ENCODE results near the gene SUSD4.
"Not testable (repeated sequence)": the region's sequence is repeated elsewhere in the genome, so short reads cannot be mapped to it uniquely, and the experiment has no call there.

SUSD4 gene

GRCh38 chr1:223363856-223364684, at the start of gene SUSD4:
TSS of gene SUSD4 (minus strand) at chr1:223364176. CDS start at chr1:223363425, 751 bp downstream.
- DNase-seq, result peak; percentile 57

GRCh38 chr1:223413216-223413615, 49.2 kb upstream of the SUSD4 start:
- DNase-seq, result no peak

GRCh38 chr1:223411710-223412109, 47.7 kb upstream of the SUSD4 start:
- no peak for DNase-seq

GRCh38 chr1:223411309-223411708, 47.3 kb upstream of the SUSD4 start:
- DNase-seq, result no peak

- no peak for DNase-seq
These were observed 46.1 kb upstream of the SUSD4 start for GRCh38 chr1:223410036-223410435.

GRCh38 chr1:223405507-223405906, 41.5 kb upstream of the SUSD4 start:
- DNase-seq, result no peak

GRCh38 chr1:223403184-223403815, 39.3 kb upstream of the SUSD4 start:
- DNase-seq, result no peak

- no peak for DNase-seq
These were observed 38.8 kb upstream of the SUSD4 start for GRCh38 chr1:223402790-223403142.

- DNase-seq, result no peak
These were observed 38.2 kb upstream of the SUSD4 start for GRCh38 chr1:223401873-223402789.

- DNase-seq, result not testable (repeated sequence)
These were observed 35.4 kb upstream of the SUSD4 start for GRCh38 chr1:223399393-223399792.

- DNase-seq, result no peak
These were observed 30.7 kb upstream of the SUSD4 start for GRCh38 chr1:223394706-223395105.

- DNase-seq, result no peak
These were observed 30.3 kb upstream of the SUSD4 start for GRCh38 chr1:223394242-223394641.

- no peak for DNase-seq
These were observed 29.6 kb upstream of the SUSD4 start, which contains the start of gene CCDC185 for GRCh38 chr1:223393275-223394214. TSS of gene CCDC185 (plus strand) at chr1:223393415. CDS start at chr1:223393476, 61 bp downstream.

GRCh38 chr1:223390618-223391017, 26.6 kb upstream of the SUSD4 start:
- no peak for DNase-seq

- DNase-seq, result no peak
These were observed 22.0 kb upstream of the SUSD4 start for GRCh38 chr1:223386013-223386412.

- no peak for DNase-seq
These were observed 14.8 kb upstream of the SUSD4 start for GRCh38 chr1:223378754-223379153.

GRCh38 chr1:223374064-223374610, 10.2 kb upstream of the SUSD4 start:
- DNase-seq, result no peak

GRCh38 chr1:223364685-223365382, 858 bp upstream of the SUSD4 start:
- peak; percentile 17 for DNase-seq

GRCh38 chr1:223363057-223363855, 720 bp downstream of the SUSD4 start:
- peak; percentile 17 for DNase-seq

- DNase-seq, result no peak
These were observed 5.2 kb downstream of the SUSD4 start for GRCh38 chr1:223358826-223359225.
